DND-41 (cell line): Measurements from ENCODE around the gene CRAMP1.

Experiments
- ATAC-seq: fragments of 200-7000 bp; cut with Tn5 transposase; 3 replicates; pipeline ENCODE4 v1.9.1; 2021; ENCODE audit warnings: low read depth; ENCODE audit not compliant: insufficient read depth
- DNase-seq: peaks from one replicate; pipeline ENCODE4 v3.0.0-alpha.2; 2020
- H2AFZ ChIP-seq: 2 replicates; pipeline ENCODE4 v1.6.0; 2012; ENCODE audit warnings: low read depth, low read length
- H3K27ac ChIP-seq: 2 replicates; pipeline ENCODE4 v1.5.1; 2012; ENCODE audit warnings: low read length, inconsistent platforms
- H3K27me3 ChIP-seq: fragments of 200-600 bp; sonication (generic); 2 replicates; pipeline ENCODE4 v1.6.0; 2012; ENCODE audit warnings: low read length, mild to moderate bottlenecking, inconsistent platforms; ENCODE audit not compliant: insufficient read depth, poor library complexity
- H3K36me3 ChIP-seq: 2 replicates; pipeline ENCODE4 v1.5.1; 2012; ENCODE audit warnings: low read length, inconsistent platforms; ENCODE audit not compliant: insufficient read depth
- H3K4me1 ChIP-seq: 2 replicates; pipeline ENCODE4 v1.5.1; 2012; ENCODE audit warnings: mild to moderate bottlenecking, low read length; ENCODE audit not compliant: insufficient read depth
- H3K4me2 ChIP-seq: 2 replicates; pipeline ENCODE4 v1.6.0; 2012; ENCODE audit warnings: mild to moderate bottlenecking, moderate library complexity, low read length, inconsistent platforms; ENCODE audit not compliant: insufficient read depth
- H3K4me3 ChIP-seq, 2 experiments: fragments of 200-600 bp in 1 of 2; shearing (Covaris generic) in 1 of 2; 2 replicates each; pipeline ENCODE4 v1.5.1; 2012 to 2016; ENCODE audit warnings: inconsistent platforms in 2 of 2, low read length in 2 of 2, mild to moderate bottlenecking in 2 of 2, low read depth in 1 of 2, moderate library complexity in 1 of 2
- H3K79me2 ChIP-seq: 2 replicates; pipeline ENCODE4 v1.6.0; 2012; ENCODE audit warnings: low read length, inconsistent platforms; ENCODE audit not compliant: insufficient read depth
- H3K9ac ChIP-seq: 2 replicates; pipeline ENCODE4 v1.6.0; 2012; ENCODE audit warnings: low read depth, mild to moderate bottlenecking, inconsistent platforms, low read length, moderate library complexity
- H3K9me3 ChIP-seq: 2 replicates; pipeline ENCODE4 v1.5.1; 2012; ENCODE audit warnings: low read length, moderate library complexity, mild to moderate bottlenecking, inconsistent platforms; ENCODE audit not compliant: insufficient read depth, severe bottlenecking
- H4K20me1 ChIP-seq: 2 replicates; pipeline ENCODE4 v1.6.0; 2012; ENCODE audit warnings: low read length; ENCODE audit not compliant: insufficient read depth
- EZH2 ChIP-seq: IDR thresholded peaks from 3 replicates; pipeline ENCODE4 v1.6.1; 2012; ENCODE audit warnings: borderline replicate concordance, low read depth, mild to moderate bottlenecking, moderate library complexity, low read length, inconsistent platforms; ENCODE audit not compliant: severe bottlenecking
- TF ChIP-seq, protein P1 (sequence below): IDR thresholded peaks from 2 replicates; pipeline ENCODE4 v1.5.1; 2012; ENCODE audit warnings: borderline replicate concordance, low read length, moderate library complexity, mild to moderate bottlenecking; ENCODE audit not compliant: poor library complexity, severe bottlenecking; ENCODE audit errors: extremely low read depth

The CRAMP1 gene

GRCh38 chr16:1639860-1640259 is 27.7 kb downstream of the CRAMP1 start:
- H3K79me2 ChIP-seq = peaks cover 28% of the 10 kb centered on the region; the same call in 1 of the 2 replicates
- H3K4me1 ChIP-seq = no peaks in the 10 kb centered on the region
- H3K27ac ChIP-seq = no peak overlapping the region
- no peak overlapping the region for H2AFZ ChIP-seq
- H3K4me3 ChIP-seq = no peak overlapping the region
- H3K36me3 ChIP-seq = peaks cover 90% of the 10 kb centered on the region
- H3K9ac ChIP-seq = no peak overlapping the region
- H3K9me3 ChIP-seq = no peaks in the 10 kb centered on the region
- no peak for ATAC-seq
- H4K20me1 ChIP-seq = peaks cover 55% of the 10 kb centered on the region
- TF ChIP-seq, protein P1, sequence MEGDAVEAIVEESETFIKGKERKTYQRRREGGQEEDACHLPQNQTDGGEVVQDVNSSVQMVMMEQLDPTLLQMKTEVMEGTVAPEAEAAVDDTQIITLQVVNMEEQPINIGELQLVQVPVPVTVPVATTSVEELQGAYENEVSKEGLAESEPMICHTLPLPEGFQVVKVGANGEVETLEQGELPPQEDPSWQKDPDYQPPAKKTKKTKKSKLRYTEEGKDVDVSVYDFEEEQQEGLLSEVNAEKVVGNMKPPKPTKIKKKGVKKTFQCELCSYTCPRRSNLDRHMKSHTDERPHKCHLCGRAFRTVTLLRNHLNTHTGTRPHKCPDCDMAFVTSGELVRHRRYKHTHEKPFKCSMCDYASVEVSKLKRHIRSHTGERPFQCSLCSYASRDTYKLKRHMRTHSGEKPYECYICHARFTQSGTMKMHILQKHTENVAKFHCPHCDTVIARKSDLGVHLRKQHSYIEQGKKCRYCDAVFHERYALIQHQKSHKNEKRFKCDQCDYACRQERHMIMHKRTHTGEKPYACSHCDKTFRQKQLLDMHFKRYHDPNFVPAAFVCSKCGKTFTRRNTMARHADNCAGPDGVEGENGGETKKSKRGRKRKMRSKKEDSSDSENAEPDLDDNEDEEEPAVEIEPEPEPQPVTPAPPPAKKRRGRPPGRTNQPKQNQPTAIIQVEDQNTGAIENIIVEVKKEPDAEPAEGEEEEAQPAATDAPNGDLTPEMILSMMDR = no peak
- no peak overlapping the region for H3K4me2 ChIP-seq
- DNase-seq = no peak
- no peaks in the 10 kb centered on the region for H3K27me3 ChIP-seq

GRCh38 chr16:1640261-1640941 is 28.2 kb downstream of the CRAMP1 start:
- no peak for TF ChIP-seq EZH2
- TF ChIP-seq, protein P1 = no peak
- H3K4me3 ChIP-seq = no peak overlapping the region
- H3K4me1 ChIP-seq = no peaks in the 10 kb centered on the region
- H3K27me3 ChIP-seq = no peaks in the 10 kb centered on the region
- H3K27ac ChIP-seq = no peak overlapping the region
- no peaks in the 10 kb centered on the region for H3K9me3 ChIP-seq
- H4K20me1 ChIP-seq = peaks cover 53% of the 10 kb centered on the region
- no peak for ATAC-seq
- H2AFZ ChIP-seq = no peak overlapping the region
- no peak for DNase-seq
- H3K9ac ChIP-seq = no peak overlapping the region
- H3K79me2 ChIP-seq = peaks cover 24% of the 10 kb centered on the region; the same call in 1 of the 2 replicates
- H3K4me2 ChIP-seq = no peak overlapping the region
- peaks cover 89% of the 10 kb centered on the region for H3K36me3 ChIP-seq

- peaks cover 29% of the 10 kb centered on the region for H3K79me2 ChIP-seq
- no peaks in the 10 kb centered on the region for H3K27me3 ChIP-seq
- H3K27ac ChIP-seq = no peak overlapping the region
- peaks cover 98% of the 10 kb centered on the region for H3K36me3 ChIP-seq
- DNase-seq = no peak
- H3K4me2 ChIP-seq = no peak overlapping the region
- no peak overlapping the region for H3K9ac ChIP-seq
- H3K4me3 ChIP-seq = no peak overlapping the region
- peaks cover 59% of the 10 kb centered on the region for H4K20me1 ChIP-seq
- no peaks in the 10 kb centered on the region for H3K9me3 ChIP-seq
- TF ChIP-seq, protein P1 = no peak
- no peak for TF ChIP-seq EZH2
- no peak overlapping the region for H2AFZ ChIP-seq
- ATAC-seq = no peak
- no peaks in the 10 kb centered on the region for H3K4me1 ChIP-seq
Observed at GRCh38 chr16:1641261-1641660, 29.1 kb downstream of the CRAMP1 start.

GRCh38 chr16:1642148-1642547 is 30.0 kb downstream of the CRAMP1 start:
- no peak overlapping the region for H3K4me2 ChIP-seq
- H3K4me3 ChIP-seq = no peak overlapping the region
- no peak overlapping the region for H3K27ac ChIP-seq
- no peaks in the 10 kb centered on the region for H3K27me3 ChIP-seq
- H3K4me1 ChIP-seq = no peaks in the 10 kb centered on the region
- H3K9ac ChIP-seq = no peak overlapping the region
- peaks cover 51% of the 10 kb centered on the region for H4K20me1 ChIP-seq
- H2AFZ ChIP-seq = no peak overlapping the region
- DNase-seq (no peak), ATAC-seq (no peak)
- H3K9me3 ChIP-seq = no peaks in the 10 kb centered on the region
- H3K79me2 ChIP-seq = peaks cover 31% of the 10 kb centered on the region
- TF ChIP-seq, protein P1 = no peak
- TF ChIP-seq EZH2 = no peak
- H3K36me3 ChIP-seq = peaks cover 97% of the 10 kb centered on the region
